DOHH2 (cell line): Measurements from ENCODE around the gene FAM200C.

Experiments used
- H3F3A ChIP-seq: fragments of 200-600 bp; sonication (generic), shearing (Covaris generic); 2 replicates; pipeline ENCODE4 v1.6.0; 2016; ENCODE audit warnings: antibody characterized with exemption, mild to moderate bottlenecking; ENCODE audit not compliant: control insufficient read depth, insufficient read depth
- H3K27ac ChIP-seq: fragments of 200-600 bp; sonication (generic); 2 replicates; pipeline ENCODE4 v1.5.1; 2014; ENCODE audit warnings: low read depth, mild to moderate bottlenecking, low read length, moderate library complexity
- H3K27me3 ChIP-seq: fragments of 200-600 bp; sonication (generic); 2 replicates; pipeline ENCODE4 v1.6.1; 2014; ENCODE audit warnings: mild to moderate bottlenecking, low read length, mixed read lengths; ENCODE audit not compliant: control insufficient read depth
- H3K36me3 ChIP-seq: fragments of 200-600 bp; sonication (generic); 2 replicates; pipeline ENCODE4 v1.6.1; 2014; ENCODE audit warnings: mild to moderate bottlenecking, low read length, moderate library complexity, mixed read lengths; ENCODE audit not compliant: control insufficient read depth
- H3K4me1 ChIP-seq: fragments of 200-600 bp; sonication (generic); 2 replicates; pipeline ENCODE4 v1.6.1; 2014; ENCODE audit warnings: mild to moderate bottlenecking, low read length, mixed read lengths; ENCODE audit not compliant: control insufficient read depth
- H3K4me2 ChIP-seq: fragments of 200-600 bp; sonication (generic); 2 replicates; pipeline ENCODE4 v1.6.0; 2014; ENCODE audit warnings: mild to moderate bottlenecking, low read length, moderate library complexity
- H3K4me3 ChIP-seq: fragments of 200-600 bp; sonication (generic); 2 replicates; pipeline ENCODE4 v1.5.1; 2014; ENCODE audit warnings: mild to moderate bottlenecking, low read length, mixed read lengths
- H3K79me2 ChIP-seq: fragments of 200-600 bp; sonication (generic); 2 replicates; pipeline ENCODE4 v1.6.1; 2014; ENCODE audit warnings: mild to moderate bottlenecking, low read length, mixed read lengths; ENCODE audit not compliant: control insufficient read depth
- H3K9me2 ChIP-seq: fragments of 200-600 bp; sonication (generic); replicated peaks from 2 replicates; pipeline ENCODE4 v1.6.1; 2014; ENCODE audit warnings: mild to moderate bottlenecking, low read length, mixed read lengths; ENCODE audit not compliant: control insufficient read depth
- H3K9me3 ChIP-seq: fragments of 200-600 bp; sonication (generic); 2 replicates; pipeline ENCODE4 v1.6.1; 2014; ENCODE audit warnings: antibody characterized with exemption, low read length, mixed read lengths; ENCODE audit not compliant: control insufficient read depth, insufficient read depth
- H4K20me1 ChIP-seq: fragments of 200-600 bp; sonication (generic); 2 replicates; pipeline ENCODE4 v1.6.0; 2014; ENCODE audit warnings: low read depth, mild to moderate bottlenecking, antibody characterized with exemption, low read length, moderate library complexity; ENCODE audit not compliant: control insufficient read depth, insufficient read depth
- CTCF ChIP-seq: fragments of 200-600 bp; sonication (generic); IDR thresholded peaks from one replicate; pipeline ENCODE4 v1.5.1; 2014; ENCODE audit warnings: antibody characterized with exemption, mild to moderate bottlenecking, low read depth, low read length; ENCODE audit not compliant: poor library complexity, severe bottlenecking
- EZH2phosphoT487 ChIP-seq: fragments of 200-600 bp; sonication (generic); IDR thresholded peaks from 2 replicates; pipeline ENCODE4 v1.6.1; 2017; ENCODE audit warnings: borderline replicate concordance, mild to moderate bottlenecking, antibody characterized with exemption, low read length, moderate library complexity, mixed read lengths

Gene FAM200C

DNA sequence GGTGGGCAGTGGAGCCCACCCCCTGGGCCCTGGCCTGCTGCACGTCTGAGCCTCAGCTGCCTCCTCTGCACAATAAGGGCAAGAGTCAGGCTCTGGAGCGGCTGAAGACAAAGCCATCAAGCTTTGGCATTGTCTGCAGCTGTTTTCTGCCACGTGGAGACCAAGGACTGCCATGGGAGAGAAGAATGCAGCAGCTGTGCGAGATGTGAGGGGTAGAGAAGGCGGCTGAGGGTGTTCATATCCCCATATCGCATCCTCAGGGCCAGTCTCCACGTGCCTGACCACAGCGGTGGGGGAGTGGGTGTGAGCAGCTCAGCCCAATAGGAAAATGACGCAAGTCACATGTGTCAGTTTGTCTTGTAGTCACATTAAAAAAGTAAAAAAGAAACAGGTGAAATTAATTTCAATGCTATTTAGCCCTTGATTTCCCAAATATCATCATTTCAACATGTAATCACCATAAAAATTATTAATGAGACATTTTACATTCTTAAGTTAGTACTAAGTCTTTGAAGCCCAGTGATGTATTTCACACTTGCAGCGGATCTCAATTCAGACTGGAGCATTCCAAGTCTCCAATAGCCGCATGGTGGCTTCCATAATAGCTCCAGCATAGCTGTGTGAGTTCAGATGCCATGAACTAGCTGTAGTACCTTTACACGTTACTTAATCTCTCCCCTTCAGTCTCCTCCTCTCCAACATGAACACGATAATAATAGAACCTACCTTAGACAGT, 36.0 kb downstream of the FAM200C start:
- Histone ChIP-seq H3F3A (no peaks in the 10 kb centered on the region), H3K4me2 (no peak overlapping the region), H3K27me3 (peaks cover 6% of the 10 kb centered on the region; the same call in 1 of the 2 replicates), H3K4me1 (no peaks in the 10 kb centered on the region), H3K36me3 (no peaks in the 10 kb centered on the region), H3K79me2 (no peaks in the 10 kb centered on the region), H3K27ac (no peak overlapping the region), H3K4me3 (no peak overlapping the region), H4K20me1 (no peaks in the 10 kb centered on the region), H3K9me2 (no peaks in the 10 kb centered on the region), H3K9me3 (no peaks in the 10 kb centered on the region)
- TF ChIP-seq EZH2phosphoT487 (no peak), CTCF (no peak)

- no peaks in the 10 kb centered on the region for H4K20me1 ChIP-seq
- TF ChIP-seq CTCF (no peak), EZH2phosphoT487 (no peak)
- H3F3A ChIP-seq = no peaks in the 10 kb centered on the region
- H3K27me3 ChIP-seq = peaks cover 6% of the 10 kb centered on the region; the same call in 1 of the 2 replicates
- H3K4me3 ChIP-seq = no peak overlapping the region
- no peaks in the 10 kb centered on the region for H3K79me2 ChIP-seq
- H3K4me1 ChIP-seq = no peaks in the 10 kb centered on the region
- no peak overlapping the region for H3K4me2 ChIP-seq
- no peak overlapping the region for H3K27ac ChIP-seq
- no peaks in the 10 kb centered on the region for H3K9me2 ChIP-seq
- no peaks in the 10 kb centered on the region for H3K9me3 ChIP-seq
- no peaks in the 10 kb centered on the region for H3K36me3 ChIP-seq
Measured at GRCh38 chr5:160363211-160363610, 36.6 kb downstream of the FAM200C start.

- no peaks in the 10 kb centered on the region for H3K79me2 ChIP-seq
- H3K9me3 ChIP-seq = no peaks in the 10 kb centered on the region
Measured at GRCh38 chr5:160361624-160362228, 38.1 kb downstream of the FAM200C start.

More at GRCh38 chr5:160361624-160362228, 38.1 kb downstream of the FAM200C start:
- Histone ChIP-seq H3K4me3 (no peak overlapping the region), H3K4me1 (no peaks in the 10 kb centered on the region), H3K27ac (no peak overlapping the region), H3K9me2 (no peaks in the 10 kb centered on the region), H3K36me3 (no peaks in the 10 kb centered on the region), H4K20me1 (no peaks in the 10 kb centered on the region), H3K4me2 (no peak overlapping the region), H3F3A (no peaks in the 10 kb centered on the region), H3K27me3 (peaks cover 6% of the 10 kb centered on the region; the same call in 1 of the 2 replicates)
- TF ChIP-seq CTCF (no peak), EZH2phosphoT487 (no peak)
